OCI-LY3 (cell line): ENCODE measurements around the gene PDE1A.

Experiments
- H2AFZ ChIP-seq: fragments of 200-600, 300-600 bp; shearing (Covaris generic); 2 replicates; pipeline ENCODE4 v1.6.0; 2014; ENCODE audit warnings: antibody characterized with exemption, low read depth, low read length
- H3K27ac ChIP-seq: fragments of 200-600, 300-600 bp; sonication (generic); 2 replicates; pipeline ENCODE4 v1.5.1; 2014; ENCODE audit warnings: mild to moderate bottlenecking, low read length, moderate library complexity, mixed read lengths
- H3K27me3 ChIP-seq: fragments of 200-600, 300-600 bp; sonication (generic); 2 replicates; pipeline ENCODE4 v1.6.1; 2014; ENCODE audit warnings: low read depth, low read length, mixed read lengths
- H3K36me3 ChIP-seq: fragments of 200-600, 300-600 bp; sonication (generic); replicated peaks from 2 replicates; pipeline ENCODE3; 2014; ENCODE audit warnings: low read depth, low read length, mixed read lengths
- H3K4me1 ChIP-seq: fragments of 300-600, 200-600 bp; sonication (generic); 2 replicates; pipeline ENCODE4 v1.6.1; 2014; ENCODE audit warnings: low read length, mixed read lengths
- H3K4me2 ChIP-seq: fragments of 200-600, 300-600 bp; sonication (generic); 2 replicates; pipeline ENCODE4 v1.6.1; 2014; ENCODE audit warnings: low read length, mixed read lengths
- H3K4me3 ChIP-seq: fragments of 300-600, 200-600 bp; sonication (generic); 2 replicates; pipeline ENCODE4 v1.5.1; 2014; ENCODE audit warnings: antibody characterized with exemption, mild to moderate bottlenecking, low read length, moderate library complexity
- H3K79me2 ChIP-seq: fragments of 300-600, 200-600 bp; shearing (Covaris generic); 2 replicates; pipeline ENCODE4 v1.6.1; 2014; ENCODE audit warnings: mild to moderate bottlenecking, low read length, mixed read lengths
- H3K9ac ChIP-seq: fragments of 300-600, 200-600 bp; shearing (Covaris generic); 2 replicates; pipeline ENCODE4 v1.6.0; 2014; ENCODE audit warnings: mild to moderate bottlenecking, low read length, moderate library complexity
- H3K9me3 ChIP-seq: fragments of 200-600, 300-600 bp; shearing (Covaris generic); 2 replicates; pipeline ENCODE4 v1.6.1; 2014; ENCODE audit warnings: low read length, mixed read lengths; ENCODE audit not compliant: insufficient read depth
- H4K20me1 ChIP-seq: fragments of 200-600, 300-600 bp; sonication (generic); 2 replicates; pipeline ENCODE4 v1.6.1; 2016; ENCODE audit warnings: low read length, mixed read lengths; ENCODE audit not compliant: insufficient read depth
- EZH2phosphoT487 ChIP-seq: fragments of 200-600 bp; shearing (Covaris generic); IDR thresholded peaks from 2 replicates; pipeline ENCODE4 v1.6.1; 2018; ENCODE audit warnings: antibody characterized with exemption, mixed run types, low read depth
- TF ChIP-seq, protein P1 (sequence below): fragments of 200-600, 300-600 bp; sonication (generic); IDR thresholded peaks from 2 replicates; pipeline ENCODE4 v1.5.1; 2014; ENCODE audit warnings: antibody characterized with exemption, low read length, low read depth

The PDE1A gene

GRCh38 chr2:182224669-182225068, 202.2 kb downstream of the PDE1A start:
- Histone ChIP-seq H3K36me3 (no peaks in the 10 kb centered on the region), H3K4me2 (no peak overlapping the region), H3K27ac (no peak overlapping the region), H3K79me2 (no peaks in the 10 kb centered on the region), H3K27me3 (no peaks in the 10 kb centered on the region), H2AFZ (no peak overlapping the region), H4K20me1 (no peaks in the 10 kb centered on the region), H3K9ac (no peak overlapping the region), H3K4me3 (no peak overlapping the region), H3K4me1 (peaks cover 7% of the 10 kb centered on the region), H3K9me3 (no peaks in the 10 kb centered on the region)
- TF ChIP-seq EZH2phosphoT487: no peak
- TF ChIP-seq, protein P1, sequence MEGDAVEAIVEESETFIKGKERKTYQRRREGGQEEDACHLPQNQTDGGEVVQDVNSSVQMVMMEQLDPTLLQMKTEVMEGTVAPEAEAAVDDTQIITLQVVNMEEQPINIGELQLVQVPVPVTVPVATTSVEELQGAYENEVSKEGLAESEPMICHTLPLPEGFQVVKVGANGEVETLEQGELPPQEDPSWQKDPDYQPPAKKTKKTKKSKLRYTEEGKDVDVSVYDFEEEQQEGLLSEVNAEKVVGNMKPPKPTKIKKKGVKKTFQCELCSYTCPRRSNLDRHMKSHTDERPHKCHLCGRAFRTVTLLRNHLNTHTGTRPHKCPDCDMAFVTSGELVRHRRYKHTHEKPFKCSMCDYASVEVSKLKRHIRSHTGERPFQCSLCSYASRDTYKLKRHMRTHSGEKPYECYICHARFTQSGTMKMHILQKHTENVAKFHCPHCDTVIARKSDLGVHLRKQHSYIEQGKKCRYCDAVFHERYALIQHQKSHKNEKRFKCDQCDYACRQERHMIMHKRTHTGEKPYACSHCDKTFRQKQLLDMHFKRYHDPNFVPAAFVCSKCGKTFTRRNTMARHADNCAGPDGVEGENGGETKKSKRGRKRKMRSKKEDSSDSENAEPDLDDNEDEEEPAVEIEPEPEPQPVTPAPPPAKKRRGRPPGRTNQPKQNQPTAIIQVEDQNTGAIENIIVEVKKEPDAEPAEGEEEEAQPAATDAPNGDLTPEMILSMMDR: no peak

DNA sequence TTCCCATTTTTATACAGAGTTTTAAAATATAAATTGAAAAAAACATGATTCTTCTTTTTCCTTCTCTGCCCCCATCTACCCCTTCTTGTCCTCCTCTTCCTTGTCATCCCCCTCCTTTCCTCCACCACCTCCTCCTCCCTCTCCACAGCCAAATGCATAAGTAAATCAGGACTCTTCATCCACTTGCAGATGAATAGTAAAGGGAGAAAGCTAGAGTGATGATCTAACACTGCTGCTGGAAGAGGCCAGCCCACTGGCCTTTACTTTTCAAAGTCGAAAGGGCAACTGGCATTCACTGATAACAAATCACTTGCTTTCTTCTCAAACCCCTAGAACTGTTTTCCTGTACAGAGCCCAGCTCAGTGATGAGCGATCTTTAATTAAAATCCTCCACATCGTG, 205.8 kb downstream of the PDE1A start:
- TF ChIP-seq EZH2phosphoT487: no peak
- TF ChIP-seq, protein P1: no peak
- no peak overlapping the region for H3K4me3 ChIP-seq

DNA sequence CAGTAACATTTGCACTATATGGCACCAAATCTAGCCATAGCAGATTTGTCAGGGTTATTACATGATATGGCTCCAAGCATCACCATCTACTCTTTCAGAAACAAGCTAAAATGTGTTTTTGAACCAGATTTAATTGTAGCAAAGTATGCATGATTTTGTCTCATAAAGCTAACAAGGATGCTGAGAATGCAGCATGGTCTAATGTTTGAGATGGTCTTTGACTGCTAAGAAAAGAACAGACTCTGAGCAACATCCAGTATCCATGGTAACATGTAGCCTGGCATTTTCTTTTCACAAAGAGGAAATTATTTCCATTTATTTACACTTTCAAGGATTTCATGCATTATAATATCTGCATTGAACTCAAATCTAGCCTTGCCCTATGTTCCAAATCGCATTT, 206.5 kb downstream of the PDE1A start:
- Histone ChIP-seq H3K9me3 (no peaks in the 10 kb centered on the region), H3K79me2 (no peaks in the 10 kb centered on the region), H3K4me2 (no peak overlapping the region), H3K4me3 (no peak overlapping the region), H4K20me1 (no peaks in the 10 kb centered on the region), H3K27ac (no peak overlapping the region), H3K36me3 (no peaks in the 10 kb centered on the region), H2AFZ (no peak overlapping the region), H3K27me3 (no peaks in the 10 kb centered on the region), H3K9ac (no peak overlapping the region), H3K4me1 (no peaks in the 10 kb centered on the region)
- TF ChIP-seq, protein P1: no peak
- no peak for TF ChIP-seq EZH2phosphoT487

More for the DNA sequence above, 205.8 kb downstream of the PDE1A start:
- Histone ChIP-seq H3K79me2 (no peaks in the 10 kb centered on the region), H3K27ac (no peak overlapping the region), H3K4me1 (peaks cover 1% of the 10 kb centered on the region; the same call in 1 of the 2 replicates), H3K27me3 (no peaks in the 10 kb centered on the region), H2AFZ (no peak overlapping the region), H3K36me3 (no peaks in the 10 kb centered on the region), H3K4me2 (no peak overlapping the region), H3K9ac (no peak overlapping the region), H4K20me1 (no peaks in the 10 kb centered on the region), H3K9me3 (no peaks in the 10 kb centered on the region)

- H3K79me2 ChIP-seq: no peaks in the 10 kb centered on the region
- H3K4me3 ChIP-seq: no peak overlapping the region
- no peak overlapping the region for H3K9ac ChIP-seq
- no peaks in the 10 kb centered on the region for H3K27me3 ChIP-seq
- no peak overlapping the region for H2AFZ ChIP-seq
- peaks cover 4% of the 10 kb centered on the region; the same call in 1 of the 2 replicates for H3K4me1 ChIP-seq
- H4K20me1 ChIP-seq: no peaks in the 10 kb centered on the region
- H3K36me3 ChIP-seq: no peaks in the 10 kb centered on the region
- TF ChIP-seq, protein P1: no peak
- TF ChIP-seq EZH2phosphoT487: no peak
- H3K4me2 ChIP-seq: no peak overlapping the region
- H3K27ac ChIP-seq: no peak overlapping the region
- H3K9me3 ChIP-seq: no peaks in the 10 kb centered on the region
These were observed 216.2 kb downstream of the PDE1A start for GRCh38 chr2:182210669-182211068.
